NCI-H1417 treated with DMSO at 0.1 percent for 48 hours (cell line): ENCODE measurements around the gene FAM83G.
"Not testable (repeated sequence)": the region's sequence is repeated elsewhere in the genome, so short reads cannot be mapped to it uniquely, and the experiment has no call there.

Source experiments
- DNase-seq: peaks from one replicate; lab custom pipeline; 2025; lab: John Stamatoyannopoulos, UW

FAM83G gene

GRCh38 chr17:19023209-19023999 is 18.8 kb upstream of the FAM83G start:
- no peak for DNase-seq

GRCh38 chr17:19022747-19023146 is 18.2 kb upstream of the FAM83G start:
- DNase-seq = no peak

- no peak for DNase-seq
Measured at GRCh38 chr17:19022128-19022527, 17.6 kb upstream of the FAM83G start.

- DNase-seq = no peak
Measured at GRCh38 chr17:19021622-19022083, 17.1 kb upstream of the FAM83G start.

GRCh38 chr17:19021011-19021621 is 16.6 kb upstream of the FAM83G start:
- DNase-seq = not testable (repeated sequence)

GRCh38 chr17:19020016-19020415 is 15.5 kb upstream of the FAM83G start:
- DNase-seq = no peak

GRCh38 chr17:19019041-19019941 is 14.7 kb upstream of the FAM83G start:
- DNase-seq = no peak

GRCh38 chr17:19018600-19018950 is 14.0 kb upstream of the FAM83G start:
- DNase-seq = no peak

- DNase-seq = no peak
Measured at GRCh38 chr17:19017804-19018599, 13.4 kb upstream of the FAM83G start.

- DNase-seq = no peak
Measured at GRCh38 chr17:19017401-19017800, 12.8 kb upstream of the FAM83G start.

- DNase-seq = no peak
Measured at GRCh38 chr17:19016881-19017280, 12.3 kb upstream of the FAM83G start.

GRCh38 chr17:19016297-19016696 is 11.7 kb upstream of the FAM83G start:
- no peak for DNase-seq

GRCh38 chr17:19015428-19015827 is 10.9 kb upstream of the FAM83G start:
- DNase-seq = no peak

- no peak for DNase-seq
Measured at GRCh38 chr17:19014628-19015215, 10.2 kb upstream of the FAM83G start.

GRCh38 chr17:19013806-19014627 is 9.5 kb upstream of the FAM83G start:
- no peak for DNase-seq

GRCh38 chr17:19013226-19013625 is 8.7 kb upstream of the FAM83G start:
- DNase-seq = no peak

- no peak for DNase-seq
Measured at GRCh38 chr17:19012171-19013080, 7.9 kb upstream of the FAM83G start.

- no peak for DNase-seq
Measured at GRCh38 chr17:19011581-19011980, 7.0 kb upstream of the FAM83G start.

- DNase-seq = no peak
Measured at GRCh38 chr17:19010729-19011505, 6.4 kb upstream of the FAM83G start.
